ENCODE data around the gene CCDC146.
"Not testable (repeated sequence)": the region's sequence is repeated elsewhere in the genome, so short reads cannot be mapped to it uniquely, and the experiment has no call there.

DNA sequence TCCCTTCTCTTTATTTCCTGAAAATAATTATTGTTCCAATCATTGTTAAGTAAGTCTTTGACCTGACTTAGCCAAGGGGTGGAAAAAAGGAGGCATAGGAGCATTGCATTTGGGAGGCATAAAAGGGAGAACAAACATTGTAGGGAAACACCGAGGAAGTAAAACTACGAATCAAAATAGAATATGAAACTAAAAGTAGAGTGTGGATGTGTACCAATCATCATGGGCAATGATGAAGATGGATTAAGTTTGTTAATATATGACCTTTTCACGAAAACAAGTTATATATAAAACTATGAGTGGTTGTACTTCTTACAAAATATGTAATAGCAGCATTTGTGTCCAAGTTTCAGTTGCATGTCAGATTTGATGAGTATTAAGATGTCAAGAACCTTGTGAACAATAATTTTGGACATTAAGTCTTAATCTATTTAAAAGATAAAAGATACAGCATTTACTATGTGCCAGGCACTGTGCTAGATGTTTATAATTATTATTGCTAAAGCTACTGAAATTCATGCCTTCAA, 52.9 kb downstream of the CCDC146 start:
- TF ChIP-seq CTCF, EP300, POLR2A (IDR thresholded peaks at IDR 0.05): not testable (repeated sequence)

Data from ovary (tissue), 3 donors.